ENCODE results near the gene CR2.

- TF ChIP-seq ZNF274 (IDR thresholded peaks at IDR 0.05; ENCODE audit: low read depth, low read length) (no peak), YY1 (IDR thresholded peaks at IDR 0.05; ENCODE audit: insufficient read depth, insufficient read length) (no peak)
Observed at GRCh38 chr1:207428783-207429182, 25.3 kb upstream of the CR2 start.
